Activated T-cell treated with anti-CD3 and anti-CD28 coated beads for 4 hours (primary cell): ENCODE data around the gene SIK2.

Experiments
- DNase-seq: peaks from one replicate; pipeline ENCODE4 v3.0.0-alpha.2; 2020

SIK2 gene

DNA sequence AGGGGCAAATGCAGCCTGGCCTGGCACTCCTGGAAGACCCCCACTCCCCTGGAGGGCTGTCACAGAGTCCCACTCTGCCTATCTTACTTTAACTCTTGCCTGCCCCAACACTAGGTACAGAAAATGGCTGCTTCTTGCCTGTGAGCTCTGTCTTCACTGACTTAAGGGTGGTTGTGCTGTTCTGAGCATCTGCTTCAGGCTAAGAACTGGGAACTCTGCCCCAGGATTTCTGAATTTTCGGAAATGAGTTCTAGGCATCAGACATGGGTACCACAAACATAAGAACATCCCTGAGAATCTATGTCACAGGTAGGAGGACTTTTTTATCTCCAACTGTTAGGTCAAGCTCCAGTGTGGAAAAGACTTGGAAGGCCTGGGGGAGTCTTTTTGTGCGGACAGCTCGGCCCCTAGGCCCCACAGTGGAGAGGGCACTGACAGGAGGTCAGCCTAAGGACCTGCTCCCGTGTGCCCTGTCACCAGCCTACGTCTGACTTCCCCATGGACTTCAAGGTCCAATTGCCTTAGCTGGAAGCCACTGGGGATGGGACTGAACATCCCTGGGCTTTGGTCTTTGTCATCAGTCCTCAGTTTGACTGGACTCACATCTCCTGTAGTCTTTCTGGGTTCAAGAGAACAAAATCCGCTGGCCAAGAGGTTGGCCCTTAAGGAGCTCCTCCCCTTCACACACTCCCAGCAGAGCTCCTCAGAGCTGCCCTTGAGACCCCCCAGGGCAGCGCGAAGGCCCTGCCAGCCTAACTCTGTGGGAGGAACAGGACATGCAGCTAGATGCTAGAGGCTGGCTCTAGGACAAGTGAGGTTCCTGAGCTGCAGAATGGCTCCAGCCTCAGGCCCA lies 132.1 kb downstream of the SIK2 start:
- DNase-seq = no peak

DNA sequence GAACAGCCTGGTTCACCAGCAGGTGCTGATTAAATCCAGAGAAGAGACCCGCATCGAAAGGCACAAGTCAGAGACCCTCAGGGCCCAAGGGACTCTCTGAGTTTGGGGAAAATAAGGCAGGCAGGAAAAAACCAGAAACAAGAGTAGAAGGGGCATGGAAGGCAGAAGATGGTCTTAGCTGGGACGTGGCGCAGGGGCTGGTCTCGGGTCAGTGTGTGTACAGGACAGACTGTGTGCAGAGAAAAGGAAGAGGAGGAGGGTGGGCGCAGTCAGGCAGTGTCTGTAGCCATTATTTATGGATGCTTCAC lies 132.7 kb downstream of the SIK2 start:
- no peak for DNase-seq

DNA sequence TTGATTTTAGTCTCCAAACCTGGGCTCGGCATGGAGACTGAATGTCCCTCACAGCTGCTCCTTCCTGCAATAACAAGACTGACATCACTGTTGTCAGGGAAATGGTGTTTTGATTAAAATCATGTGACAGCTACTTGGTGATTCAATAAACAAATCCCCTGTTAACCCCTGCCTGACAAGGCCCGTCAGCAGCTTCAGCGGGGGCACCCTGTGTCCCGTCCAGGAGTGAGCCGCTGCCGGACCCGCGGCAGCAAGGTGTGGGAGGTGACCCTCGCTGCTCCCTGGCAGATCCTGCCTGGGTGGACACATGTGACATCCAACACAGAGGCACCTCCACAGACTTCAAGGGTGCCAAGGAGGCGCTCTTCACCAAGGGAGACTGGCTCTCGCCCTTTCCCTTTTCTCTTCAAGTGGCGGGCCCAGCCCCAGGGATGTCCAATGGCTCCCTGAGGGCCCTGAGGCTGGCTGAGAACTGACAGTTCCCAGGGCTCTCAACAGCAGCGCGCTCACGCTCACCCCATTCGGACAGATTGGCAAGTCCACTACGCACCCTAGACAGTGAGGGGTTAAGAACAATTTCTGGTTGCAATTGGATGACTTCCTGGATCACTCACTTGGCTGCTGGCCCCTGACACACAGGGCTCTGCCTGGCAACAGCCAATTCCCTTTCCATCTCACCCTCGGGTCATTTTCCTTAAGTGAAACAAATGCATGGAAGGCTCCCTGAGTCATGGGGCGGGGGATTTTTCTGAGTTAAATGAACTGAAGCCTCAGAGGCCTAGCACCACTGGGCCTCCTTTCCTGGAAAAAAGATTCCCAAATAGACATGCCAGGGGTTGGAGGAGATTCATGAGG lies 133.2 kb downstream of the SIK2 start:
- no peak for DNase-seq

DNA sequence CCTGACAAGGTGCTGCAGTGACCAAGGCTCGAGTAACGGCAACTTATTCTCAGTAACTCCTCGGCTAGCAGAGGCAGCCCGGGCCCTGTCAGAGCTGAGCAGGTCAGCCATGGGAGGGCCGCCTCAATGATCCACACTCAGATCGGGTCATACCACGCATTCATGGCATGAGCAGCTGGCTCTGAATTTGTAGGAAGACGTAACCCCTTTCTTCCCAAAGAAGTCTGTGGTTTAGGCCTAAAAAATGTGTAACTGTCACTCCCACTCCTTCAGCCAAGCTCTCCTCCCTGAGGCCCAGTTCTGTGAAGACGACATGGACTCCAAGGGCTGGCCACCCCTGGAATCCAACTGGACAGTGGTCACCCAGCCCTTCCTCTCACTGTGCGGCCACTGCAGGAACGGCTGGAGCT lies 133.9 kb downstream of the SIK2 start:
- no peak for DNase-seq

DNA sequence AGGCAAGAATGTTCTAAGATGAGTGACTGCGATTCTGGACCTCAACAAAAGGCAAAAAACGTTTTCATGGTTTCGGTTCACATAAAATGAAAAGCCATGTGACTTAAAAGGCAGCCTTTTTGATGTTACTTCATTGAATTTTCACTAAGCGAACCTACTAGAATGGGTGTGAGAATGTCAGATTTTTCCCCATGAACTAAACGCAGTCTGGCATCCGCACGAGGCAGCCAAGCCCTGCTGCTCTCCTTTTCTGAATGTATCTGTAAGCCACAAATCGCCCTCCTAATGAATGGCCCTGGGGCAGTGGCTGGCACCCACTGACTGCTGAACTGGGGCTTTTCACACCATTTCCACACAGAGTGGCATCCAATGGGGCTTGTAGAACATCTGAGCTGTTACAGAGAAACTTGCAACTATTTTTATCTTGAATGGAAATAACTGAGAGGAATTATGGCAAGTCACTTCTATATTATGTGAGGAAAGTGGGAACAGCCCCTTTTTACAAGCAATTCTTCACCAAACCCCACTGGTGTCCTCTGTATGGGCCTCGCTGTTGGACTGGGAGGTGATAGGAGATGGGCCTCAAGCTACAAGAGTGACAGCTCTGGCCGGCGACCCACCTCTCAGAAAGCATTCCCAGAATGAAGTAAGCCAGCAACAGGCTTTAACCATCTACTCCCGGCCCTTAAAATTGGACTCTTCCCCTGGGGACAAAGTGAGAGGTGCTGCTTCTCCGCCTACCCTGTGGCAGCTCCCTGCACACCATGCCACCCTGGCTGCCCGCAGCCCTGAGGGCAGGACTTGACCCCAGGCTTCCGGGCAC lies 134.6 kb downstream of the SIK2 start:
- no peak for DNase-seq

DNA sequence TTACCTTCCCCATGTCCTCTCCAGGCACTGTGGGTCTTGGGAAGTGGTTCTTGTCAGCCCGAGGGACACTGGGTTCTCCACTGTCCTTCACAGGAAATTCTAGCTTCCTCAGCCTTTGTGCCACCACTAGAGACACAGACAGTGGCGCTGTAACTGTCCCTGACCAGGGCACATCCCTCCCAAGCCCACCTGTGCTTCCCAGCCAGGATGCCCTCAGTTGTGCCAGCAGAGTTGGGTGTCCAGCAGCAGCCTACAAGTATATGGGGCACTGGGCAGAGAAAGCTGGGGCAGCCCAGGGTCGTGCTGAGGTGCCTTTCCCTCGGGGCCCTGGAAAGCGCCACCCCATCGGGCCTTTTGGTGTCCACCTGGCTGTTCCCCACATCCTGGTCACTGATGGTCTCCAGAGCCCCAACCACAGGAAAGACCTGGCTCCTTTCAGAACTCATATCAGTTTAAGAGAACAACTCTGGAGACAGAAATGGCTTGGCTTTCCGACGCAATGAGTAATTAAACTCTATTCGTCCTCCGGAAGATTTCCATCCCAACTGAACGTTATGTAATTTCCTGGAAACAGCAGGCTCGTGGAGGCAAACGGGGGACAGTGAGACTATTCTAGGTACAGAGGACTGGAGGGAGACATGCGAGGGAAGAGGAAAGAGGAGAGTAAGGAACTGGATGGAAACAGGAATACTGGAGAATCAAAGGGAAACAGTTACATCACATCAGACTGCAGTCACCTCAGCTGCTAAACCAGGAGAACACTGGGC lies 135.4 kb downstream of the SIK2 start:
- DNase-seq = no peak

DNA sequence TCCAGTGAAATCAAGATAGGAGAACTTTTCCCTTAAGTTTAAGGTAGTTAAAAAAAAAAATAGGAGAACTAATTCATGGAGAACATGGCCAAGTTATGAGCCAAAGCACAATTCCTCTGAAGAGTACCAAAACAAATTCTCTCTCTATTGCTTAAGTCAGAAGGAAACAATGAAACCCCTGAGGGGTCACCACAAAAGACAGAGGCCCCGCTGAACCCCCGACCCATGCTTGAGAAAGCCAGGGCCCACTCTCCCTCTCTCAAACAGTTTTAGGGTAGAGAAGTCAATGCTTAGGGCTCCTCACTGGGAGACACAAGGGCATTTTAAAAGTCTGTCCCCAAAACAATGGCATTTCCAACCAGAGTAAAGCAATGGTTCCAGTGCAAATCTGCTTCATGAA lies 137.1 kb downstream of the SIK2 start:
- no peak for DNase-seq

DNA sequence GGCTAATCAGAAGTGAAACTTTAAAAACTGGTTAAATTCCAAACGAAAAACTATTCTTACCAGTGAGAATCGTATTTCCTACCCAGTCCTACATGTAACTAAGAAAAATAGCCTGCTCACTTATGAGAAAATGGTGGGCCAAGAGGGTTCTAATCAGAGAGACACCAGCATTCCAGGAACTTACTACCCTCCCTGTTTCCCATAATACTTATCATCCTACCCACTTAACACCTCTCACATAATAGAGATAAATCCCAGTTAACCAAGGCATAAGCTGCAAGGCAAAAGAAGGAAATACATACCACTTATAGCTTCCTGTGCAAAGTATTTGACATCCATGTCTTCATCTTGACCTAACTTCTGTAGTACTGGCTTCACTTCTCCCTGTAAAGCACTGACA lies 139.5 kb downstream of the SIK2 start:
- DNase-seq = no peak

DNA sequence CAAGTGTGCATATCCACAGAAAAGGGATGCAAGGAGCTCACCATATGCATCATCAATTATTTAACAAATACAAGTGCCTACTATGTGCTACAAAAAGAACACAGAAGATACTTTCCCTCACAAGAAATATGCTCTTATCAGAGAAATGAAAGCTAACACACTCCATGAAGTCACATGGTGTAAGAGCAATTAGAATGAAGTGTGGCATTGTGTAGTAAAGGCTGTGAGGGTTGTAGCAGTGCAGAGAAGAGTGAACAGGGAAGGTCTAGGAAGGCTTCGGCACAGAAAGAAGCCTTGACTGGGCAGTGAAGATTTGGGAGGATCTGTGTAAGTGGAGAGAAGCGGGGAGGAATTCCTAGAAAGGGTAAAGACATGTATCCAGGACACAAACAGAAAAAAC lies 141.5 kb downstream of the SIK2 start:
- no peak for DNase-seq

DNA sequence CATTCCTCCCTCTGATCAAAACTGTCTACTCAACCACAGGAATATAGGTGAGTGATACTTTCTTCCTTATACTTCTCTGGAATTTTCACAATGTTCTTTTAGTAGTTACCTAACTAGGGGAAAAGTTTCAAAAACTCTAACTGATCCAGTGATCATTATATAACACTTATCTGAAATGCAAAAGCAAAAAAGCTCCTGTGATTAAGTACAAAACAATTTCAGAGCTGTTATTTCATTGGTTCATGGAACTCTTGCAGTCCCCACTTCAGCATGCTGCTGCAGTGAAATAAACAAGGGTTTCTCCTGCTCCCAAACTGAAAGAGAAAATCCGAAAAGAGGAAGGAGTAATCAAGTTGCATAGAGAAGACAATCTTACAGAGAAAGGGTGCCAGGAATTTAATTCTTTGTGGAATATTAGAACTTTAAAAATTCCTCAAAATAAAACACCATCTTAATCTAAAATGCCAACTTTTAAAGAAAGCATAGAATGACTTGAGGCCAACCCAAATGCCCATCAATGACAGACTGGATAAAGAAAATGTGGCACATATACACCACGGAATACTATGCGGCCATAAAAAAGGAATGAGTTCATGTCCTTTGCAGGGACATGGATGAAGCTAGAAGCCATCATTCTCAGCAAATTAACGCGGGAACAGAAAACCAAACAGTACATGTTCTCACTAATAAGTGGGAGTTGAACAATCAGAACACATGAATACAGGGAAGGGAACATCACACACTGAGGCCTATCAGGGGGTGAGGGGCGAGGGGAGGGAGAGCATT lies 143.7 kb downstream of the SIK2 start:
- no peak for DNase-seq

DNA sequence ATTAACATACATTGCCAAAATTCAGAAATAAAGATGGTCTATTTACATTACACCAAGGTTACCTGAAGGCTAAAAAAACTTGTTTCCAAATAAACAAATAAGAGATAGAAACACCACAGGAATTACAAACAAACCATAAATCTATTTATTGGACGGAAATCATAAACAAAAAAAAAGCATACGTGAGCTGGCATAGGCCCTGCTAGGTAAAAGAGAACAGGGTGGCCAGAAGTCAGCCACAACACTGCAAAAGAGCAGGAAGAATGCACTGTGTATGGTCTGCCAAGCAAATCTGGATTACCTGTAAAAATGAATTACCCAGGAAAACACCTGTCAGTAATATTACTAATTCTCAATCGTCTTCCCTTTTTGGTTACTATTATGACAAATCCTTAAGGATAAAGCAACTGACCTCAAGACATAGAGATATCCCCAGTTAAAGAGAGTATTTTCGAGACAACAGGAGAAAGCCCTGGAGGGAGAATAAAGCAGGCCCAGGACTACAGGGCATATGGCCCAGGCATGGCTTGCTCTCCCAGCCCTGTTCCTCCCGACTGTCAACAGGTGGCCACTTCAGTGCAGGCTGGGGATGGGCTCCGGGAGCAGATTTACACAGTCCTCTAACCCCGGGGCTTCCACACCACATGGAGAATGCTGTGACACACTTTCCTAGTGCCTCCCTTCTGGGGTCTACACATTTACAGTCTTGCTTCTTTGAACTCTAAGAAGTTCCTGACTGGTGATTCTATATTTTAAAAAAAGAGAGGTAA lies 146.0 kb downstream of the SIK2 start:
- no peak for DNase-seq

DNA sequence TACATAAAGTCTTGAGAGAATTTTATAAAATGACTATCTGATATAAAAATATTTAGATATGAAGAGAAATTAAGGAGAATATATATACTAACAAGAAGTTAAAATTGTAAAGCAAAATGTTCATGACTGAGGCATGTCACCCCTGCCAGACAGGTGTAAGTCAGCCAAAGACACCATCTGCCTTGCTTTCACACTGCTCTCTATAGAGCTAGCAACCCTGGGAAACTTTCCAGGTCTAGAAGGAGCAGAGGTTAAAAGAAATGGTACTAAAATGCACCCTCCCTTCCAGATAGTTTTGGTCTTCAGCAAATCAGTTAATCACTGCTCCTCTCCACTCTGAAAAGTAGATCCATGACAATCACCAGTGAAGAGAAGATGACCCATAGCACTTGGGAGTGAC lies 147.4 kb downstream of the SIK2 start:
- DNase-seq = no peak

DNA sequence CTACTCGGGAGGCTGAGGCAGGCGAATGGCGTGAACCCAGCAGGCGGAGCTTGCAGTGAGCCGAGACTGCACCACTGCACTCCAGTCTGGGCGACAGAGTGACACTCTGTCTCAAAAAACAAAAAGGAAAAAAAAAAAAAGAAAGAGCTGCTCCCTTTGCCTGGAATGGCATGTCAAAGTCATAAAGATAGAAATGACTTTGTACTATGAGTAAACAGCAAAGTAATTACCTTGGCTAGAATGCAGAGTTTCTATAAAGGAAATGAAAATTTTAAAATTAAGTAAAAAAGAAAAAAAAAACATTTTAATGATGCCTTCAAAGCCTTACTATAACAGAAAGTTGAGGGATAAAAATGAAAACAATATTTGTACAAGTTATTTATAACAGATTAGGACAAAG lies 153.8 kb downstream of the SIK2 start:
- DNase-seq = no peak

DNA sequence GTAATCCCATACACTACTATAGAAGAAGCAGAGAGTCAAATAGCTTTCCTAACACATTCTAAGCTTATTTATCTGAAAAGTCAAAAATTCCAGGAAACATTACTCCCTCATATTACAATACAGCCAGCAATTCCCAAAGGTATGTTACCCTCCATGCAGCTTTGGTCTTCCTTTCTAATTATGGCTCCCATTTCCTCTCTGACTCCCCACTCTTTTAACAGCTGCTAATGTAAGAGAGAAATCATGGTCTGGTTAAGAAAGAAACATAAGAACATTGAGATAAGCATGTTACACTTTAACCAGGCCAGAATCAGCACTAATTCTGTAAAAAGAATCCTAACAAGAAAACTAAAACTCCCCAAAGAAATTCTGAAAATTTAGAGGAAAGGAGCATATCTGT lies 157.1 kb downstream of the SIK2 start:
- DNase-seq = no peak

DNA sequence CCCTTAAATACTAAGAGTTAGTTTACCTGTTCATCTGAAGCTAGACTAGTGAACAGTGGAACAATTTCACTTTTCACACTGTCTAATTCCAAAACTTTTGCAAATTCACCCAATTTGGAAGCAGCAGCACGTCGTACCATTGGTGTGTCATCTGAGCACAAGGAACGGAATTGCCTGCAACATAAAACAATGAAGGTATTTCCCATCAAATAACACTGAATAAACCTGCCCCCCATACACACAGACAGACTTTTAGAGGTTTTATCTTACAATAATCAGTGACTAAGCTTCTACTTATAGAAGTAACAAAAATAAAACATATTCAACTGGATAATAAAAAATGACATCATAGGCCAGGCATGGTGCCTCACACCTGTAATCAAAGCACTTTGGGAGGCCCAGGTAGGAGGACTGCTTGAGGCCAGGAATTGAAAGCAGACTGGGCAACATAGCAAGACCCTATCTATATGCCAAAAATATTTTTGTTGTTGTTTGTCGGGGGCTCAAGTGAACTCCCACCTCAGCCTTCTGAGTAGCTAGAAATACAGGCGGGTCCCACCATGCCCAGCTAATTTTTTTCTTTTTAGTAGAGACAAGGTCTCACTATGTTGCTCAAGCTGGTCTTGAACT lies 157.6 kb downstream of the SIK2 start:
- DNase-seq = no peak

DNA sequence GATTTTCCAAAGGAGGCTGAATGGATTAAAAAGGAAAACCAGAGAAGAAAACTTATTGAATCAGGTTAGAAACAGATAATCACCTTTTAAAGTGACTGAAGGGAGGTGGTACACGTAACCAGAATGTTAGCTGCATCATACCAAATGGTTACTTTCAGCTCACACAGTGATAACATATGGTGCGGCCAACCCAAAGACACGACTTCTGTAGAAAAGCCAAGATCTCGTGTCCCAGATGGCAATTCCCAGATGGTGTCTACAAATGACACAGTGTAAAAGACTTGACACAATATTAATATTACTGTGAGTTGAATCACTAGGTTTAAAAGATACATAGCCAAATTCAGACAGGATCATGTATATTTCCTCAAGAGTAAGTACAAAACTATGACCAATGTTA lies 158.8 kb downstream of the SIK2 start:
- no peak for DNase-seq

DNA sequence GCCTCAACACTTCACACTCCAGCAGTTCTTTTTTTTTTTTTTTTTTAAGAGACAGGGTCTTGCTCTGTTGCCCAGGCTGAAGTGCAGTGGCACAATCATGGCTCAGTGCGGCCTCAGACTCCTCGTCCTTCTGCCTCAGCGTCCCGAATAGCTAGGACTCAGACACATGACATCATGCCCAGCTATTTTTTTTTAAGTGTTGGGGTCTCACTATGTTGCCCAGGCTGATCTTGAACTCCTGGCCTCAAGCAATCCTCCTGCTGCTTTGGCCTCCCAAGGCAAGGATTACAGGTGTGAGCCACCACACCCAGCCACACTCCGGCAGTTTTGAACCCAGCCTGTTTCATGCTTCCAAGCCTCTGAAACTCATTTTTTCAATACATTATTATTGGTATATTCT lies 160.3 kb downstream of the SIK2 start:
- DNase-seq = no peak

DNA sequence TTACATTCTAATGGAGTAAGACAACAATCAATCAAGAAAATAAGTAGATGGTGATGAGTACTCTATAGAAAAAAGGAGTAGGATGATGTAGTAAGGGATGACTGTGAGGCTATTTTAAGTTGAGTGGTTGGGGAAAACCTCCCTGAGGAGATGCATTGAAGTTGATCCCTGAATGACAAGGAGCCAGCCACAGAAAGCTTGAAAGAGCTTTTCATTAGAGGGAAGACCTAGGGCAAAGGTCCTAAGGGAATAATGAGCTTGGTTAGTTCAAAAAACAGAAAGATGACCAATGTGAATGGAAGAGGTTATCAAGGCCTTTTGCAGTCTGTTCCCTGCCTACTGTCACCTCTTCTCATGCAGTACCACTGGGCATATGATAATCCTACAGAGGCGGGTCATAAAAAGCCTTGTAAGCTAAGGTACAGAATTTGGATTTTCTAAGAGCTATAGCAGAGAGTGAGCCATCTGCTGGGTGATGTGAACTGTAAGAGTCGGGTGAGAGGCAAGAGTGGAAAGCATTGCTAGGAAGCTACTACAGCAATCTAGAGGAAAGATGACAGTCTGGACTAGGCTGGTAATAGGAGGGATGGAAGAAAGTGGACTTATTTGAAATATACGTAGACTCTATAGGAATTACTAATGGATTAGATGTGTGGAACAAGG lies 160.9 kb downstream of the SIK2 start:
- no peak for DNase-seq

DNA sequence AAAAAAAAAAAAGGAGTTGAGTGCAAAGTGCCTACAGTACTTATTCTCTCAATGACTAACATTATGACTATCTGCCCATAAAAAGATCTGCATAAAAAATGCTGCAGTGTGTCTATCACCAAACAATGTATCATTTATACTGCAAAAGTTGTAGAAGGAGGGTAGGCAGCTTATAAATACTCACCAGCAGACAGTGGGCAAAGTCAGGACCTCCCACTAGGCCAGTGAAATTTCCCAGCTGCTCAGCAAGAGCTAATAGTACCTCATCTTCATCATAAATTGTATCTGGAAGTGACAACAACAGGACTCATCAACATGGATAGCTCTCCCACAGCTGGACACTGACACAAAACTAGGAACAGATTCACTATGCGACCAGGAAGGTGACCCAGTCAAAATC lies 162.4 kb downstream of the SIK2 start:
- no peak for DNase-seq
